Nephron (organoid): ENCODE measurements around the gene MUC13.

Experiments used
- H3K27ac Mint-ChIP-seq, 3 experiments: 2 replicates each; pipeline ENCODE4 v1.8.0; 2020; ENCODE audit warnings: mixed read lengths in 3 of 3, mild to moderate bottlenecking in 2 of 3, moderate library complexity in 1 of 3
- H3K27me3 Mint-ChIP-seq: 2 replicates; pipeline ENCODE4 v1.8.0; 2021; ENCODE audit warnings: low read depth, mild to moderate bottlenecking, moderate library complexity, mixed read lengths
- H3K36me3 Mint-ChIP-seq: 2 replicates; pipeline ENCODE4 v1.8.0; 2020; ENCODE audit warnings: low read depth, mixed read lengths
- H3K4me1 Mint-ChIP-seq: 2 replicates; pipeline ENCODE4 v1.8.0; 2020; ENCODE audit warnings: mixed read lengths
- H3K4me3 Mint-ChIP-seq, 3 experiments: 2 replicates each; pipeline ENCODE4 v1.8.0; 2020; ENCODE audit warnings: mild to moderate bottlenecking in 3 of 3, mixed read lengths in 3 of 3, moderate library complexity in 2 of 3
- H3K9me3 Mint-ChIP-seq: 2 replicates; pipeline ENCODE4 v1.8.0; 2020; ENCODE audit warnings: mixed read lengths
- TF ChIP-seq, protein P1 (sequence below), 3 experiments: fragments of 200-600 bp; sonication (generic); IDR thresholded peaks; one replicate each; pipeline ENCODE4 v1.5.0; 2021; ENCODE audit warnings: antibody characterized with exemption in 3 of 3; ENCODE audit not compliant: unreplicated experiment in 3 of 3

Gene MUC13

DNA sequence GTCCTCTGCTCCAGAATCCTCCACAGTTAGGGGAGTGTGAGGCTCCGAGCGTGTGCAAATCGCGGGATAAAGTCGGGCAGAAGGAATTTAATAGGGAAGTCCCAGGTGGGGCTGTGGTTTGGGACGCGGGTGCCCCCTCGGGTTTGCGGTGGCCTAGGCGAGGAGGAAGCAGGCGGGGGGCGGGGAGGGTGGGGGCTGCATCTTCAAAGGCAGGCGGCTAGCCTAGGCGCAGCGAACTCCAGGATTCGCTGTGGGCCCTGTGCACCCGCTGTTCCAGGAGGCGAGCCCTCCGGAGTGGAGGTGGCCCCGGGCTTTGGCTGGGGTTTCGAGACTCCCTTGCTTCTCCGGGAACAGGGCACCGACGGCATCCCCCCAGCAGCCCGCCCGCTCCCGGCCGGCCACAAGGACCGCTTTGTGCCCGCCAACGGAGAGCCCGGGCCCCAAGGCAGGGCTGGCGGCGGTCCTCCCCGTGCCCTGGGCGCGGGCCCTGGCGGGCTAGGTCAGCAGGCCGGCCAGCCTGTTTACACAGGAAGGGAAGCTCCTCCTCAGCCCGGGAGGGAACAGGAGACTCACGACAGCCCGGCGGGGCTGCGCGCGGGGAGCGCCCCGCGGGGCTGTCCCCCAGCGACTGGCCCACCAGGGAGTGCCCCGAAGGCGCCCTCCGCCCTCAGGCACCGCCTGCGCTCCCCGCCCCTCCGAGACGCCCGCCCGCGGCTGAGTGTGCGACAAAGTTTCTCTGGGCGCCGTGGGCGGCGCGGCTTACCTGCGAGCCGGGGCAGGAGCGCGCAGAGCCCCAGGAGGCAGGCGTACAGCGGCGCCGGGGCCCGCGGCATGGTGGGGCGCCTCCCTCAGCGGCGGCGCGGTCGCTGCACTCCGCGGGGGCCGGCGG, 48.1 kb downstream of the MUC13 start:
- peak overlapping the region; percentile 36 to 86 (median 74) for H3K27ac Mint-ChIP-seq
- no peaks in the 10 kb centered on the region for H3K9me3 Mint-ChIP-seq
- peak overlapping the region; percentile 85 to 88 (median 88) for H3K4me3 Mint-ChIP-seq
- no peaks in the 10 kb centered on the region for H3K36me3 Mint-ChIP-seq
- H3K27me3 Mint-ChIP-seq = peaks cover 62% of the 10 kb centered on the region
- H3K4me1 Mint-ChIP-seq = peaks cover 27% of the 10 kb centered on the region
- TF ChIP-seq, protein P1, sequence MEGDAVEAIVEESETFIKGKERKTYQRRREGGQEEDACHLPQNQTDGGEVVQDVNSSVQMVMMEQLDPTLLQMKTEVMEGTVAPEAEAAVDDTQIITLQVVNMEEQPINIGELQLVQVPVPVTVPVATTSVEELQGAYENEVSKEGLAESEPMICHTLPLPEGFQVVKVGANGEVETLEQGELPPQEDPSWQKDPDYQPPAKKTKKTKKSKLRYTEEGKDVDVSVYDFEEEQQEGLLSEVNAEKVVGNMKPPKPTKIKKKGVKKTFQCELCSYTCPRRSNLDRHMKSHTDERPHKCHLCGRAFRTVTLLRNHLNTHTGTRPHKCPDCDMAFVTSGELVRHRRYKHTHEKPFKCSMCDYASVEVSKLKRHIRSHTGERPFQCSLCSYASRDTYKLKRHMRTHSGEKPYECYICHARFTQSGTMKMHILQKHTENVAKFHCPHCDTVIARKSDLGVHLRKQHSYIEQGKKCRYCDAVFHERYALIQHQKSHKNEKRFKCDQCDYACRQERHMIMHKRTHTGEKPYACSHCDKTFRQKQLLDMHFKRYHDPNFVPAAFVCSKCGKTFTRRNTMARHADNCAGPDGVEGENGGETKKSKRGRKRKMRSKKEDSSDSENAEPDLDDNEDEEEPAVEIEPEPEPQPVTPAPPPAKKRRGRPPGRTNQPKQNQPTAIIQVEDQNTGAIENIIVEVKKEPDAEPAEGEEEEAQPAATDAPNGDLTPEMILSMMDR (IDR thresholded peaks at IDR 0.05; ENCODE audit: unreplicated experiment in 3 of 3) = no peak

DNA sequence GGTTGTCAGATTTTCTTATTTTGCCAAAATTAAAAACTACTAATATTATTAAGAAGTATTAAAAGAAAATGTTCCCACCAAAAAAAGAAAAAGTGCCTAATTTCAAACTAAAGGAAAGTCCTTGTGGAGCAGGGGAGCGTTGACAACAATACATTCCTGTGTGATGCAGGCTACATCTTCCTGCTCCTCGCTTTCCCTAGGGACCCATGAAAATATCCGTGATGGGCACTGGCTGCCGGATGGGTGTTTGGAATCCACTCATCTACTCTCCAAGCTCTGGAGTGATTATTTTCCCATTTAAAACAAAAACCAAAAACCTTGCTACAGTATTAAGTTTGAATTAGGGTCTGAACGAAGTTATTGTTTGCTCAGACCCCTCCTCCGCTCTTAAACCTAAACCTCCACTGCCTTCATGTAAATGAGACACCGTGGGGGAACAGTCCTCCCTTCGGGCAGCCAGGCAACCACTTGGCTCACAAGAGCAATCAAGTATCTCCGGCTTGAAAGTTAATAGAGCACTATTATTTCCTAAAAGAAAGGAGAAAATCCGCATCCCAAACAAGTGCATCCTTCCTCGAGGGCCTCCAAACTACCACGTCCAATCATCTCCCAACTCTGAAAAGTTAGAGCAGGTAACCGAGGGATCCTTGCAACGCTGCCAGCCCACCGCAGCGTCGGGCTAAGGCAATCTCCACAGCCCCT, 48.9 kb downstream of the MUC13 start:
- no peaks in the 10 kb centered on the region for H3K36me3 Mint-ChIP-seq

DNA sequence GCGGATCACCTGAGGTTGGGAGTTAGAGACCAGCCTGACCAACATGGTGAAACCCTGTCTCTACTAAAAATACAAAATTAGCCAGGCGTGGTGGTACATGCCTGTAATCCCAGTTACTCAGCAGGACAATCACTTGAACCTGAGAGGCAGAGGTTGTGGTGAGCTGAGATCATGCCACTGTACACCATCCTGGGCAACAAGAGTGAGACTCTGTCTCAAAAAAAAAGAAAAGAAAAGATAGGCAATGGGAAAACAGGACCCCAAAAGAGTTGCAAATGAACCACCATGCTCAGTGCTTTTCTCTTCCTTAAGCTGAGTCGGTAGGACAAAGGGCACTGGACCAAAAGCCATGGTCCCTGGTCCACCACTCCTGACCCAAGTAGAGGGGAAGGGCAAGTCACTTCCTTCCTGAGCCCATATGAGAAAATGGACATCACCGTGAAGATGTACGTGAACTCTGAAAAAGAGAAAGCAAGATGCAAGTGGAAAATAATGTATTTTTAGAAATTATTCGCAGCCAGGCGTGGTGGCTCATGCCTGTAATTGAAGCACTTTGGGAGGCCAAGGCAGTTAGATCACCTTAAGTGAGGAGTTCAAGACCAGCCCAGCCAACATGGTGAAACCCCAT, 50.0 kb downstream of the MUC13 start:
- H3K9me3 Mint-ChIP-seq = no peaks in the 10 kb centered on the region
- TF ChIP-seq, protein P1 (IDR thresholded peaks at IDR 0.05; ENCODE audit: unreplicated experiment in 3 of 3) = no peak
- H3K27me3 Mint-ChIP-seq = peaks cover 59% of the 10 kb centered on the region
- peaks cover 33% of the 10 kb centered on the region for H3K4me1 Mint-ChIP-seq
- H3K36me3 Mint-ChIP-seq = no peaks in the 10 kb centered on the region
- no peak overlapping the region for H3K27ac Mint-ChIP-seq
- peak overlapping the region; percentile 60 to 79 (median 73) for H3K4me3 Mint-ChIP-seq

More for the DNA sequence above, 48.9 kb downstream of the MUC13 start:
- Mint-ChIP-seq H3K27me3 (peaks cover 63% of the 10 kb centered on the region), H3K27ac (peak overlapping the region; percentile 36 to 86 (median 74)), H3K4me1 (peaks cover 27% of the 10 kb centered on the region), H3K4me3 (peak overlapping the region; percentile 85 to 88 (median 88)), H3K9me3 (no peaks in the 10 kb centered on the region)
- TF ChIP-seq, protein P1 (IDR thresholded peaks at IDR 0.05; ENCODE audit: unreplicated experiment in 3 of 3) = no peak

- H3K9me3 Mint-ChIP-seq = no peaks in the 10 kb centered on the region
- TF ChIP-seq, protein P1 (IDR thresholded peaks at IDR 0.05; ENCODE audit: unreplicated experiment in 3 of 3) = no peak
- peak overlapping the region; percentile 60 to 78 (median 73) for H3K4me3 Mint-ChIP-seq
- no peaks in the 10 kb centered on the region for H3K36me3 Mint-ChIP-seq
- peaks cover 40% of the 10 kb centered on the region for H3K4me1 Mint-ChIP-seq
- H3K27me3 Mint-ChIP-seq = peaks cover 53% of the 10 kb centered on the region
- peak overlapping the region in 1 of 3 experiments; percentile 63 for H3K27ac Mint-ChIP-seq
Observed at GRCh38 chr3:124883766-124884473, 50.6 kb downstream of the MUC13 start.

- TF ChIP-seq, protein P1 (IDR thresholded peaks at IDR 0.05; ENCODE audit: unreplicated experiment in 3 of 3) = no peak
Observed at GRCh38 chr3:124882816-124883747, 51.5 kb downstream of the MUC13 start.

More at GRCh38 chr3:124882816-124883747, 51.5 kb downstream of the MUC13 start:
- Mint-ChIP-seq H3K27me3 (peaks cover 47% of the 10 kb centered on the region), H3K9me3 (no peaks in the 10 kb centered on the region), H3K4me1 (peaks cover 45% of the 10 kb centered on the region), H3K4me3 (peak overlapping the region; percentile 60 to 78 (median 73)), H3K36me3 (no peaks in the 10 kb centered on the region), H3K27ac (peak overlapping the region in 1 of 3 experiments; percentile 63)
